ENCODE measurements around the gene THEM4.
"Not testable (repeated sequence)": the region's sequence is repeated elsewhere in the genome, so short reads cannot be mapped to it uniquely, and the experiment has no call there.

The THEM4 gene

GRCh38 chr1:151891512-151891911, 17.8 kb downstream of the THEM4 start:
- Histone ChIP-seq H3K27ac (no peak overlapping the region), H3K4me3 (no peak overlapping the region)
- DNase-seq (ENCODE audit: low spot score), result no peak
- TF ChIP-seq CTCF (IDR thresholded peaks at IDR 0.05), result no peak

- no peak overlapping the region for H3K27ac ChIP-seq
- TF ChIP-seq CTCF (IDR thresholded peaks at IDR 0.05), result no peak
- no peak overlapping the region for H3K4me3 ChIP-seq
- no peak for DNase-seq (ENCODE audit: low spot score)
Measured at GRCh38 chr1:151888972-151889570, 20.2 kb downstream of the THEM4 start.

GRCh38 chr1:151887028-151887427, 22.3 kb downstream of the THEM4 start:
- H3K27ac ChIP-seq, result no peak overlapping the region
- no peak for DNase-seq (ENCODE audit: low spot score)
- TF ChIP-seq CTCF (IDR thresholded peaks at IDR 0.05), result no peak
- H3K4me3 ChIP-seq, result no peak overlapping the region

GRCh38 chr1:151885479-151885878, 23.8 kb downstream of the THEM4 start:
- H3K4me3 ChIP-seq, result no peak overlapping the region
- DNase-seq (ENCODE audit: low spot score), result no peak
- H3K27ac ChIP-seq, result no peak overlapping the region
- no peak for TF ChIP-seq CTCF (IDR thresholded peaks at IDR 0.05)

- not testable (repeated sequence) for H3K4me3 ChIP-seq; H3K27ac ChIP-seq; DNase-seq (ENCODE audit: low spot score)
Measured at GRCh38 chr1:151884879-151885278, 24.4 kb downstream of the THEM4 start.

- H3K27ac ChIP-seq; DNase-seq (ENCODE audit: low spot score); H3K4me3 ChIP-seq: not testable (repeated sequence)
Measured at GRCh38 chr1:151884445-151884844, 24.9 kb downstream of the THEM4 start.

GRCh38 chr1:151883898-151884297, 25.4 kb downstream of the THEM4 start:
- not testable (repeated sequence) for H3K4me3 ChIP-seq; DNase-seq (ENCODE audit: low spot score); H3K27ac ChIP-seq

GRCh38 chr1:151882918-151883317, 26.4 kb downstream of the THEM4 start:
- DNase-seq (ENCODE audit: low spot score); H3K4me3 ChIP-seq; H3K27ac ChIP-seq: not testable (repeated sequence)

- DNase-seq (ENCODE audit: low spot score), result no peak
- TF ChIP-seq CTCF (IDR thresholded peaks at IDR 0.05), result no peak
- Histone ChIP-seq H3K27ac (no peak overlapping the region), H3K4me3 (no peak overlapping the region)
Measured at GRCh38 chr1:151882466-151882865, 26.8 kb downstream of the THEM4 start.

Data from coronary artery (tissue), 2 donors.